Calu3 (cell line): Measurements from ENCODE around the gene MAMLD1. TPM values are rescaled to one million over a fixed set of nuclear protein-coding genes. Genes with fewer than 3 reads are reported as not detected.

Source experiments
- BruUV-seq: library from RNA; stranded (reverse); fragments of 400-500 nt; replicated peaks from 2 replicates; lab custom pipeline; 2021; lab: Mats Ljungman, UMichigan
- CTCF ChIA-PET: fragments of 300-600 bp; sonication (Branson Sonifier 250); formaldehyde crosslinking; loops from one replicate; lab custom pipeline; 2022; ENCODE audit warnings: antibody characterized with exemption; lab: Charles Lee
- DNase-seq: peaks from one replicate; pipeline ENCODE4 v3.0.0; 2022
- H3K27ac Mint-ChIP-seq: one replicate; pipeline ENCODE4 v1.8.0; 2022; ENCODE audit warnings: mixed read lengths; ENCODE audit not compliant: unreplicated experiment
- H3K27me3 Mint-ChIP-seq: one replicate; pipeline ENCODE4 v1.8.0; 2022; ENCODE audit warnings: mixed read lengths; ENCODE audit not compliant: unreplicated experiment
- H3K36me3 Mint-ChIP-seq: one replicate; pipeline ENCODE4 v1.8.0; 2022; ENCODE audit warnings: mild to moderate bottlenecking, moderate library complexity, mixed read lengths; ENCODE audit not compliant: insufficient read depth, unreplicated experiment
- H3K4me1 Mint-ChIP-seq: one replicate; pipeline ENCODE4 v1.8.0; 2022; ENCODE audit warnings: mild to moderate bottlenecking, low read depth, mixed read lengths; ENCODE audit not compliant: unreplicated experiment
- H3K4me3 Mint-ChIP-seq: one replicate; pipeline ENCODE4 v1.8.0; 2022; ENCODE audit warnings: mild to moderate bottlenecking, low read depth, moderate library complexity, mixed read lengths; ENCODE audit not compliant: unreplicated experiment
- H3K9me3 Mint-ChIP-seq: one replicate; pipeline ENCODE4 v1.8.0; 2022; ENCODE audit warnings: low read depth, mixed read lengths; ENCODE audit not compliant: unreplicated experiment
- CTCF ChIP-seq: fragments of 200-600 bp; IDR thresholded peaks from one replicate; pipeline ENCODE4 v1.8.0; 2022; ENCODE audit warnings: antibody characterized with exemption; ENCODE audit not compliant: unreplicated experiment
- intact Hi-C: fragments of 100-400 bp; cut with micrococcal nuclease; formaldehyde crosslinking; loops from one replicate; pipeline ENCODE4 v1.10.0; 2022; ENCODE audit not compliant: unreplicated experiment
- total RNA-seq: library from RNA; stranded (reverse); gene quantifications from 2 replicates; pipeline ENCODE4 v1.2.3, GENCODE V29; 2022

Gene MAMLD1
- total RNA-seq, 1 experiment from 2014 or later, result 8.8 TPM

GRCh38 chrX:150456941-150457340, 93.8 kb downstream of the MAMLD1 start:
- BruUV-seq, result no TSS peak
- CTCF ChIA-PET, result no interaction called here
- no peaks in the 10 kb centered on the region for H3K4me1 Mint-ChIP-seq

GRCh38 chrX:150459196-150459595, 96.1 kb downstream of the MAMLD1 start:
- no peak overlapping the region for H3K27ac Mint-ChIP-seq
- CTCF ChIA-PET, result no interaction called here
- H3K36me3 Mint-ChIP-seq, result no peaks in the 10 kb centered on the region
- no peaks in the 10 kb centered on the region for H3K4me1 Mint-ChIP-seq
- no peak for DNase-seq
- intact Hi-C loops, result no loop called here
- no peak overlapping the region for H3K4me3 Mint-ChIP-seq
- H3K27me3 Mint-ChIP-seq, result no peaks in the 10 kb centered on the region
- no peak for TF ChIP-seq CTCF
- BruUV-seq, result no TSS peak
- H3K9me3 Mint-ChIP-seq, result no peaks in the 10 kb centered on the region

More at GRCh38 chrX:150456941-150457340, 93.8 kb downstream of the MAMLD1 start:
- Mint-ChIP-seq H3K9me3 (no peaks in the 10 kb centered on the region), H3K4me3 (no peak overlapping the region), H3K27ac (no peak overlapping the region), H3K27me3 (no peaks in the 10 kb centered on the region), H3K36me3 (no peaks in the 10 kb centered on the region)
- DNase-seq, result no peak
- TF ChIP-seq CTCF, result no peak
- intact Hi-C loops, result no loop called here

- Mint-ChIP-seq H3K9me3 (no peaks in the 10 kb centered on the region), H3K27me3 (no peaks in the 10 kb centered on the region)
- intact Hi-C loops, result no loop called here
Measured at GRCh38 chrX:150460063-150460462, 96.9 kb downstream of the MAMLD1 start.

GRCh38 chrX:150460781-150461180, 97.7 kb downstream of the MAMLD1 start:
- intact Hi-C loops, result no loop called here
- no peak for TF ChIP-seq CTCF
- BruUV-seq, result no TSS peak
- DNase-seq, result no peak
- Mint-ChIP-seq H3K27me3 (no peaks in the 10 kb centered on the region), H3K9me3 (no peaks in the 10 kb centered on the region), H3K4me3 (no peak overlapping the region), H3K4me1 (no peaks in the 10 kb centered on the region), H3K27ac (no peak overlapping the region), H3K36me3 (no peaks in the 10 kb centered on the region)
- CTCF ChIA-PET, result no interaction called here

More at GRCh38 chrX:150460063-150460462, 96.9 kb downstream of the MAMLD1 start:
- Mint-ChIP-seq H3K4me3 (no peak overlapping the region), H3K4me1 (no peaks in the 10 kb centered on the region), H3K36me3 (no peaks in the 10 kb centered on the region), H3K27ac (no peak overlapping the region)
- no peak for DNase-seq
- CTCF ChIA-PET, result no interaction called here
- TF ChIP-seq CTCF, result no peak
- no TSS peak for BruUV-seq
